Lower leg skin (tissue), 4 donors: ENCODE measurements around the gene ACTR2. TPM values are rescaled to one million over a fixed set of nuclear protein-coding genes. Genes with fewer than 3 reads are reported as not detected.

ENCODE experiments used
- DNase-seq, 2 donors: peaks; one replicate each; pipeline ENCODE4 v3.0.0-alpha.2; 2019; ENCODE audit warnings: low spot score in 2 of 2
- H3K4me3 ChIP-seq: fragments of 200-600 bp; sonication (generic); 2 replicates; pipeline ENCODE4 v1.5.1; 2017; ENCODE audit warnings: mild to moderate bottlenecking, low read depth; ENCODE audit not compliant: poor library complexity, severe bottlenecking
- CTCF ChIP-seq, 3 donors: fragments of 450-650 bp; IDR thresholded peaks; one replicate each; pipeline ENCODE4 v1.5.1; 2016; ENCODE audit warnings: antibody characterized with exemption in 3 of 3, mild to moderate bottlenecking in 3 of 3, moderate library complexity in 2 of 3
- POLR2A ChIP-seq, 2 donors: fragments of 450-650 bp; IDR thresholded peaks; one replicate each; pipeline ENCODE4 v1.6.1; 2016 to 2017; ENCODE audit warnings: antibody characterized with exemption in 2 of 2, mild to moderate bottlenecking in 1 of 2, moderate library complexity in 1 of 2
- WGBS, 2 donors: methylation state at CpG; one replicate each; pipeline ENCODE4 v1.1.5; 2018; 5-methylcytosine and 5-hydroxymethylcytosine counted together
- intact Hi-C: fragments of 100-400 bp; cut with DNase I; formaldehyde crosslinking; loops from one replicate; pipeline ENCODE4 v1.15.0; 2023; ENCODE audit warnings: low total_unique reads
- total RNA-seq, 4 donors: library from RNA; depleted of rRNA; stranded (reverse); fragments of >200 nt; gene quantifications; one replicate each; pipeline ENCODE4 v1.1.0, GENCODE V29; 2016

ACTR2 gene
- total RNA-seq, 4 donors from 2014 or later = 44.1 to 58.7 (median 50.9) TPM

- H3K4me3 ChIP-seq = no peak overlapping the region
Measured at GRCh38 chr2:65293376-65293775, 65.7 kb downstream of the ACTR2 start.

GRCh38 chr2:65294136-65294535 lies 66.5 kb downstream of the ACTR2 start:
- H3K4me3 ChIP-seq = no peak overlapping the region
- 42 to 59% methylated on average over 6 of the region's 6 CpGs for WGBS, 2 donors
- no peak for DNase-seq
- TF ChIP-seq CTCF (IDR thresholded peaks at IDR 0.05) (no peak), POLR2A (IDR thresholded peaks at IDR 0.05) (no peak)
- intact Hi-C loops = no loop called here

More at GRCh38 chr2:65293376-65293775, 65.7 kb downstream of the ACTR2 start:
- intact Hi-C loops = no loop called here
- TF ChIP-seq CTCF (IDR thresholded peaks at IDR 0.05) = no peak
- DNase-seq = peak in 1 of 2 donors; percentile 67
- 92 to 93% methylated on average over 5 of the region's 5 CpGs for WGBS, 2 donors

- TF ChIP-seq CTCF (IDR thresholded peaks at IDR 0.05) (no peak), POLR2A (IDR thresholded peaks at IDR 0.05) (no peak)
- DNase-seq = no peak
- 75 to 79% methylated on average over 6 of the region's 6 CpGs for WGBS, 2 donors
- intact Hi-C loops = no loop called here
- no peak overlapping the region for H3K4me3 ChIP-seq
Measured at GRCh38 chr2:65294701-65295100, 67.1 kb downstream of the ACTR2 start.

- whole genome bisulfite sequencing, 2 donors = 94% methylated on average over 7 of the region's 7 CpGs
- H3K4me3 ChIP-seq = no peak overlapping the region
- no peak for DNase-seq
- TF ChIP-seq CTCF (IDR thresholded peaks at IDR 0.05) (no peak), POLR2A (IDR thresholded peaks at IDR 0.05) (no peak)
- intact Hi-C loops = no loop called here
Measured at GRCh38 chr2:65296971-65297370, 69.3 kb downstream of the ACTR2 start.

GRCh38 chr2:65297544-65297943 lies 69.9 kb downstream of the ACTR2 start:
- no peak for TF ChIP-seq POLR2A (IDR thresholded peaks at IDR 0.05)
- TF ChIP-seq CTCF (IDR thresholded peaks at IDR 0.05) = no peak
- H3K4me3 ChIP-seq = no peak overlapping the region
- whole genome bisulfite sequencing, 2 donors = 93 to 94% methylated on average over 9 of the region's 9 CpGs
- intact Hi-C loops = no loop called here
- DNase-seq = no peak

- intact Hi-C loops = no loop called here
- no peak overlapping the region for H3K4me3 ChIP-seq
- TF ChIP-seq CTCF (IDR thresholded peaks at IDR 0.05) (no peak), POLR2A (IDR thresholded peaks at IDR 0.05) (no peak)
- 81 to 84% methylated on average over 5 of the region's 5 CpGs for WGBS, 2 donors
- DNase-seq = no peak
Measured at GRCh38 chr2:65298089-65298488, 70.5 kb downstream of the ACTR2 start.
